Kidney capillary endothelial cell (primary cell): ENCODE results near the gene TIMM23.
"Not testable (repeated sequence)": the region's sequence is repeated elsewhere in the genome, so short reads cannot be mapped to it uniquely, and the experiment has no call there.

Experiments
- DNase-seq: peaks from one replicate; pipeline ENCODE4 v3.0.0-alpha.2; 2018; ENCODE audit warnings: low spot score

Gene TIMM23

GRCh38 chr10:46022978-46023702 lies 50.9 kb downstream of the TIMM23 start:
- peak; percentile 86 for DNase-seq

- DNase-seq, result no peak
Measured at GRCh38 chr10:46024948-46025347, 52.7 kb downstream of the TIMM23 start.

GRCh38 chr10:46025406-46025805 lies 53.1 kb downstream of the TIMM23 start:
- no peak for DNase-seq

- DNase-seq, result no peak
Measured at GRCh38 chr10:46026106-46026505, 53.8 kb downstream of the TIMM23 start.

- DNase-seq, result peak; percentile 64
Measured at GRCh38 chr10:46028584-46029460, 56.5 kb downstream of the TIMM23 start.

- no peak for DNase-seq
Measured at GRCh38 chr10:46029461-46030030, 57.3 kb downstream of the TIMM23 start.

- peak; percentile 98 for DNase-seq
Measured at GRCh38 chr10:46030091-46030937, 58.0 kb downstream of the TIMM23 start, which contains the start of gene NCOA4. Gene NCOA4 (minus strand): TSS chr10:46030623. CDS start chr10:46016680, 13,943 bp downstream.

- DNase-seq, result no peak
Measured at GRCh38 chr10:46031648-46032532, 59.6 kb downstream of the TIMM23 start.

GRCh38 chr10:46033602-46034011 lies 61.3 kb downstream of the TIMM23 start:
- peak; percentile 91 for DNase-seq

- peak; percentile 37 for DNase-seq
Measured at GRCh38 chr10:46035923-46036849, 63.9 kb downstream of the TIMM23 start.

GRCh38 chr10:46037107-46037825 lies 65.0 kb downstream of the TIMM23 start:
- DNase-seq, result no peak

GRCh38 chr10:46040004-46040403 lies 67.7 kb downstream of the TIMM23 start:
- no peak for DNase-seq

- no peak for DNase-seq
Measured at GRCh38 chr10:46042527-46042926, 70.2 kb downstream of the TIMM23 start.

GRCh38 chr10:46046261-46046660 lies 74.0 kb downstream of the TIMM23 start, which contains the start of gene MSMB:
Gene MSMB (minus strand): TSS chr10:46046269. CDS start chr10:46046237, 32 bp downstream.
- DNase-seq, result no peak

GRCh38 chr10:46048152-46048551 lies 75.9 kb downstream of the TIMM23 start:
- no peak for DNase-seq

- not testable (repeated sequence) for DNase-seq
Measured at GRCh38 chr10:46049497-46049831, 77.2 kb downstream of the TIMM23 start.

GRCh38 chr10:46050941-46051623 lies 78.8 kb downstream of the TIMM23 start:
- no peak for DNase-seq

- no peak for DNase-seq
Measured at GRCh38 chr10:46052057-46052790, 79.9 kb downstream of the TIMM23 start.
